ENCODE results near the gene A1BG.

DNA sequence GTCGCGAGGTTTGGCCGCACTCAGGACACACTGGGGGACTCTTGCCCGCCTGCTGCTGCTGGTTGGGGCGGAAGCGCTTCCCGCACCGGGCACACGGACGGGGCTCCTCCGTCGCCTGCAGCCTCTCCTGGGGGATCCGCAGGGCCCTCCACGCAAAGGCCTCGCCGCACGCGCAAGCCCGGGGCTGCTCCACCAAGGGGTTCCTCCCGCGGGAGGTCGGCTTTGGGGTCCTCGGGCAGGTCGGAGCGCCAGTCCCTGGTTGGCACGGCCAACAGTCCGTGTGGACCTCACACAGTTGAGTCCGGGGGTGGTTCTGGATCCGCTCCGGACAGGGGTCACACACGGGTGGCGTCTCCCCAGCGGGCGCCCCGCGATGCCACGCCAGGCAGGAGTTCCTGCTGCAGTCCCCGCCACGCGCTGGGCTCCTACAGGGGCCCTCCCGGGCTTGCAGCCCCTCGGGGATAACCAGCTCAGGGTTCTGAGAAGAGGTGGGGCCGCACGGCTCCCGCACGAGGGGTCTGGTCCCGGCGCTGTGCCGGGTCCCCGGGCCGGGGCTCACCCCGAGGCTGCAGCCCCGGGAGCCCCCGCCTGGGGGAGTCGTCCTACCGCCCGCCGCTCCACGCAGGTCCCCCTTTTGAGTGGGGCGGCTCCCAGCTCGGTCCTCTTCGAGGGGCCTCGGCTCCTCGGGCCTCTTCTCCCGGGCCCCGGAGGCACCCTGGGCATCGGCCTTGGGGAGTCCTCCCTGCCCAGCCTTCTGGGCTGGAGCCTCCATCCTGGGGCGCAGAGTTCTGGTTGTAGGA is 15.5 kb upstream of the A1BG start:
- TF ChIP-seq L3MBTL2 (conservative IDR thresholded peaks at IDR 0.05) (no peak), LEF1 (IDR thresholded peaks at IDR 0.05; ENCODE audit: borderline replicate concordance) (no peak), SP1 (IDR thresholded peaks at IDR 0.05) (no peak)
